ENCODE data around the gene CDH7.

Gene CDH7

DNA sequence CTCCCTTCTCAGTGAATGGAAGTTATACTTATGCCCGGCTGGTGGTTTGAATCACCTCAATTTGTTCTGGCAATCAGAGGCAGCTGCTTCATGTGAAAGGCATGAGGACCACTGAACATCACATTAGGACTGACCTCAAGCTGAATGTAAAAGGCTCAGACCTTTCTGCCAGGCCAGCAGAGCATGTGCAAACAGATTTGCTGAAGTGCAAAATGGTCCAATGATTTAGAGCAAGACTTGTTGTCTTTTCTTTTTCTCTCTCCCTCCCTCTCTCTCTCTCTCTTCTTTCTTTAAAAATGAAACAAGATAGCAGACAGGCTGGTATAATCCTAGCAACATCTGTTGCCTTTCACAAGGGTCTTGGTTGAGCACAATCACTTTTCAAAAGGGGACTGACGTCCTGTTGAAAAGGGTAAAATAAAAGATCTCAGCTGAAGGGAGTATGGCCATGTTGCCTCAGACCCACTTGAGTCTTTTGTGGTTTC, 13.3 kb upstream of the CDH7 start:
- no peak overlapping the region for H3K4me3 ChIP-seq (ENCODE audit: low read depth, low read length)
- TF ChIP-seq, protein P1, sequence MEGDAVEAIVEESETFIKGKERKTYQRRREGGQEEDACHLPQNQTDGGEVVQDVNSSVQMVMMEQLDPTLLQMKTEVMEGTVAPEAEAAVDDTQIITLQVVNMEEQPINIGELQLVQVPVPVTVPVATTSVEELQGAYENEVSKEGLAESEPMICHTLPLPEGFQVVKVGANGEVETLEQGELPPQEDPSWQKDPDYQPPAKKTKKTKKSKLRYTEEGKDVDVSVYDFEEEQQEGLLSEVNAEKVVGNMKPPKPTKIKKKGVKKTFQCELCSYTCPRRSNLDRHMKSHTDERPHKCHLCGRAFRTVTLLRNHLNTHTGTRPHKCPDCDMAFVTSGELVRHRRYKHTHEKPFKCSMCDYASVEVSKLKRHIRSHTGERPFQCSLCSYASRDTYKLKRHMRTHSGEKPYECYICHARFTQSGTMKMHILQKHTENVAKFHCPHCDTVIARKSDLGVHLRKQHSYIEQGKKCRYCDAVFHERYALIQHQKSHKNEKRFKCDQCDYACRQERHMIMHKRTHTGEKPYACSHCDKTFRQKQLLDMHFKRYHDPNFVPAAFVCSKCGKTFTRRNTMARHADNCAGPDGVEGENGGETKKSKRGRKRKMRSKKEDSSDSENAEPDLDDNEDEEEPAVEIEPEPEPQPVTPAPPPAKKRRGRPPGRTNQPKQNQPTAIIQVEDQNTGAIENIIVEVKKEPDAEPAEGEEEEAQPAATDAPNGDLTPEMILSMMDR (IDR thresholded peaks at IDR 0.05; ENCODE audit: low read depth, low read length) = no peak

DNA sequence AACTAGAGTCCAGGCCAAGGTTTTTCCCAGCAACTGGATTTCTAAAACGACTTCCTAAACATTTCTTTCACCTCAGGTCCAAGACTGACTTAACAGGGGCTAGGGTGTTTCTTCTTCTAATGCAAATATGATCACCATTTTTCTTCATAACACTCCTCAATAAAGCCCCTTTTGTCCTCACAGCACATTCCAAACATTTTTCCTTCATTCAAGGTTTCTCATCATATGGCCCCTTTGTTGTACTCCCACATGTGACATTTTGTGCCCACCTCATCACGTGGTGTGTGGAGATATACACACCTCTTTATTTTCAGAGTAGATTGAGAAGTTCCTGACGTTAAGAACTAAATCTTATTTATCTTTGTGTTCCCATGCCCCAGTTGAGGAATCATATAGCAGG, 3.9 kb upstream of the CDH7 start:
- TF ChIP-seq, protein P1 (IDR thresholded peaks at IDR 0.05; ENCODE audit: low read depth, low read length) = no peak

DNA sequence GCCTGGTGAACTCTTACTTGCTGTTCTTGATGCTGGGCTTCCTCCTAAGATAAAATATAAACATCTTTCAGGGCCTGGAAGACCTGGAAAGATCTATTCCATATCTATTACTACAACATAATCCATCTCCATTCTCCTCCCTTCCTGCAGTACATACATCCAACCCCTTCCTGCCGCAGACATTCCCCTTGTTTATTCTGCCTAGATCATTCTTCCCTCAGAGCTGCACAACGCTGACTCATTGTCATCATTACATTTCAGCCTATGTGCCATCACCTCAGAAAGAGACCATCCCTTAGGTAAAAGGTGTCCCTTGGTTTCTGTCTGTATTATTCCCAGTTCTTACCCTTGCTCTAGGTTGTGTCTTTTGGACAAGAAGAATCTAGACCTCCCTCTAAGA, 2.5 kb upstream of the CDH7 start:
- H3K4me3 ChIP-seq (ENCODE audit: low read depth, low read length) = no peak overlapping the region
- TF ChIP-seq, protein P1 (IDR thresholded peaks at IDR 0.05; ENCODE audit: low read depth, low read length) = no peak

More for the DNA sequence above, 3.9 kb upstream of the CDH7 start:
- no peak overlapping the region for H3K4me3 ChIP-seq (ENCODE audit: low read depth, low read length)

DNA sequence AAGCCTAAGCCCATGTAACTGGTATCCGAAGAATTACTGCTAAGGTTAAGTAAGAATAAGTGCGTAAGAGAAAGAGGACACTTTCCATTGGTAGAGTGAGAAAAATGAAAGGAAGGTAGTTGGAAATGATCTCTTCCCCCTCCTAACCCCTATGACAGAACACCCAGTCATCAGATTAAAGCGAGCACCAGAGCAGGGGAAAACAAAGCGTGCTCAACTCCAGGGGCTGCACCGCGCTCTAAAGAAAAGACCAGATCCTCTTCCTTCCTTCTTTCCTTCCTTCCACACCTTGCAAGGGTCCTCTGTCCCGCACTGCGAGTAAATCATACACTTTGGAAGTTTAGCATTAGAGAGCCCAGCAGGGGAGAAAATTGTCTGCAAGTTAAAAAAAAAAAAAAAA, 971 bp upstream of the CDH7 start:
- TF ChIP-seq, protein P1 (IDR thresholded peaks at IDR 0.05; ENCODE audit: low read depth, low read length) = no peak
- H3K4me3 ChIP-seq (ENCODE audit: low read depth, low read length) = no peak overlapping the region

DNA sequence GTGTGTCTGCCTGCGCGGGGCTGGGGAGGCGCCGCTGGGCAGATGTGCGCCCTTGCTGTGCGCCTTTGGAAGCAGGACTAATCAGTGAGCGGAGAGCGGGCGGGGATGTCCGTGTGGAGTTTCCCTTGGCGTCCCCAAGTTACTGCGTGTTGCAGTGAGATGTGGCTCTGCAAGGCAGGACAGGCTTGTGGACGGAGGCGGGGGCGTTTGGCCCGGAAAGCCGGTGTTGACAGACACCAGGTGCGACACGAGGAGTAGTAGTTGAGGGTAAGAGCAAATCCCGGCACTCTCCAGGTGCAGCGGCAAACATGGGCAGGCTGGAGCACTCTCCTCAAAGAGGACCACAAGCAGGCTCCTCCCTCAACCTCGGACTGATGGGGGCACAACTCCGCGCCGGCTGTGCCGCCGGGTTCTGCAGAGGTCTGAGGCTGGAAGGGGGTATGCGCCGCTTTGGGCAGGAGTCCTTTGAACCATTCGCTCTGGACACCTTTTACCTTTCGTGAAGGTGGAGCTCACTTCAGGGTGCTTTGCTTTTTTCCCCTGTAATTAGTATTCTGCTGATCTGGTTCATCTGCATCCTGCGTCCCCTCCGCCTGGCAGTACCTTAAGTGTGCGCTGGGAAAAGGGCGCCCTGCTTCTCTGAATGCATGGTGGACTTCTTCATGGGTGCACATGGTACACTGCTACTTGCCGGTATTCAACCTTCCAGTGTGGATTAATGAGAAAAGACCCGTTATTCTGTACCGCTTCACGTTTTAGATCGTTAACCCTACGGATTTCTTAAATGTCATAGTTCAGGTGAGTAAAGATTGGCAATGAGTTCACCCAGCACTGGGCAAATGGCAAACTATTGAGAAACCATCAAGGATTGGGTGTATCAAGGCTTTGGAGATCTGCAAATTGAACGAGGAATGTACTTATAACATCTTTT, 608 bp downstream of the CDH7 start:
- no peak overlapping the region for H3K4me3 ChIP-seq (ENCODE audit: low read depth, low read length)
- TF ChIP-seq, protein P1 (IDR thresholded peaks at IDR 0.05; ENCODE audit: low read depth, low read length) = no peak

DNA sequence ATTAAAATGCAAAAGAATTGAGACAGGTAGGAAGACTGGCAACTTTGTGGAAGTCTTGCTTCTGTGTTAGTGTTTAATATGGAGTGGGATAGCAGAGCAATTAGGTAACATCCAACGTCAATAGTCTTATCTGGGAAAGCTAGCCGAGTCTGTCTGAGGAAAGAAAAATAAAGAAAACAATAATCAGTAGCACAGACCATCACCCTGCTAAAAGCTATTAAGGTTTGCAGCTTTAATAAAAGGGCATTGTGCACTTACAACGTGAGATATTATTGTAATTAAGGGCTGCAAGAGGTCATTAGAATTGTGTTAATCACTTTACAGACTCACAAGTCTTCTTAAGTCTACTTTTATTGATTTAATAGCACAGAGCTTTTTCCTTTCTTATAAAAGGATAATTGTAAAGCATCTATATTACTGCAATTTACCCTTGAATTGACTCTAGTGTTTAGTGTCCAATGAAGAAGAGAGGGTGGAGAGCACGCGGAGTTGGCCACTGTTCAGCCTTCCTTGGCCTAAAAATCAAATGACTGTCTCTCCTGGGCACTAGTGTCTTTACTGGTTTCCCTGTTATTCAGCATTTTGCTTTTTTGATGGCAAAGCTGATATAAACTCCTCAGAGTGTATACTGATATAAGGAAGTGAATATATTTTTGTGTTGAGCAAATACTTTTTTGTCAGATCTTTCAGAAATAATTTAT, 2.0 kb downstream of the CDH7 start:
- H3K4me3 ChIP-seq (ENCODE audit: low read depth, low read length) = no peak overlapping the region
- TF ChIP-seq, protein P1 (IDR thresholded peaks at IDR 0.05; ENCODE audit: low read depth, low read length) = no peak

DNA sequence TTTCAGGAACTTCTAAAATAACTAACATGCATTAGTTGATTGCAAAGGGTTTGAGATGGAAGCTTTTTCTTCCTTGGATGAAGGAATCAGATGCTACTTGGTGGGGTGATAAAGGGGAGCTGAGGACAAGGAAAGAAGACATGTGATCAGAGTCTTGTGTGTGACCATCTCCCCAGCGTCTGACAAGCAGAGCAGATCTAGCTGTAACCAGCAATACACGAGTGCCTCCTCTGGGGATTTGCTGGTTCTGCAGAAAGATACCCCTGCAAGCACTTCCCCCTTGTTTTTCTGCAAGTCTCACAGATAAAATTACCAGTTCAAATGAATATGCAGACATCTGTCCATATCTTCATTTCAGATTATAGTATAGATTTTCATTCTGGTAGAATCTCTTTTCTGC, 2.7 kb downstream of the CDH7 start:
- H3K4me3 ChIP-seq (ENCODE audit: low read depth, low read length) = no peak overlapping the region
- TF ChIP-seq, protein P1 (IDR thresholded peaks at IDR 0.05; ENCODE audit: low read depth, low read length) = no peak

Data from WI38 (cell line).